Smooth muscle cell (in vitro differentiated cells): Measurements from ENCODE around the gene FAM174C. TPM values are rescaled to one million over a fixed set of nuclear protein-coding genes. Genes with fewer than 3 reads are reported as not detected.

Experiments used
- DNase-seq: peaks from one replicate; lab custom pipeline; 2025; ENCODE audit not compliant: unreplicated experiment; lab: John Stamatoyannopoulos, UW
- H2AFZ ChIP-seq: fragments of 200-600 bp; sonication (generic); 2 replicates; pipeline ENCODE4 v1.6.0; 2016; ENCODE audit warnings: antibody characterized with exemption, low read depth, mild to moderate bottlenecking
- H3F3A ChIP-seq: fragments of 200-600 bp; sonication (generic); 2 replicates; pipeline ENCODE4 v1.6.0; 2017; ENCODE audit warnings: antibody characterized with exemption, low read depth
- H3K27ac ChIP-seq: fragments of 200-600 bp; sonication (generic); 2 replicates; pipeline ENCODE4 v1.5.1; 2016; ENCODE audit warnings: low read depth, mild to moderate bottlenecking
- H3K27me3 ChIP-seq: fragments of 200-600 bp; sonication (generic); 2 replicates; pipeline ENCODE4 v1.6.1; 2016; ENCODE audit warnings: low read depth, mild to moderate bottlenecking
- H3K36me3 ChIP-seq: fragments of 200-600 bp; sonication (generic); 2 replicates; pipeline ENCODE4 v1.5.1; 2016; ENCODE audit warnings: low read depth
- H3K4me1 ChIP-seq: fragments of 200-600 bp; sonication (generic); 2 replicates; pipeline ENCODE4 v1.5.1; 2016; ENCODE audit warnings: low read depth
- H3K4me2 ChIP-seq: fragments of 200-600 bp; sonication (generic); 2 replicates; pipeline ENCODE4 v1.6.0; 2016; ENCODE audit warnings: mild to moderate bottlenecking
- H3K4me3 ChIP-seq: fragments of 200-600 bp; sonication (generic); 2 replicates; pipeline ENCODE4 v1.5.1; 2016; ENCODE audit warnings: mild to moderate bottlenecking
- H3K79me2 ChIP-seq: fragments of 200-600 bp; sonication (generic); 2 replicates; pipeline ENCODE4 v1.6.0; 2016; ENCODE audit warnings: low read depth, mild to moderate bottlenecking
- H3K9ac ChIP-seq: fragments of 200-600 bp; sonication (generic); 2 replicates; pipeline ENCODE4 v1.6.0; 2016; ENCODE audit warnings: low read depth
- H3K9me3 ChIP-seq: fragments of 200-600 bp; sonication (generic); replicated peaks from 2 replicates; pipeline ENCODE4 v1.5.1; 2016; ENCODE audit warnings: low read depth
- H4K20me1 ChIP-seq: fragments of 200-600 bp; sonication (generic); 2 replicates; pipeline ENCODE4 v1.6.0; 2016; ENCODE audit warnings: low read depth
- CTCF ChIP-seq: fragments of 200-600 bp; sonication (generic); IDR thresholded peaks from 2 replicates; pipeline ENCODE4 v1.5.1; 2017; ENCODE audit warnings: borderline replicate concordance, mild to moderate bottlenecking, antibody characterized with exemption; ENCODE audit not compliant: insufficient read depth, poor library complexity, severe bottlenecking
- WGBS: methylation state at CpG from one replicate; pipeline ENCODE4 v1.1.7; 2016; ENCODE audit warnings: low lambda C conversion rate; 5-methylcytosine and 5-hydroxymethylcytosine counted together
- polyA plus RNA-seq: library from polyadenylated mRNA; unstranded; fragments of >200 nt; fragmentation: Nextera tagmentation; extraction: Ambion mirVana; gene quantifications from 2 replicates; pipeline ENCODE4 v1.2.1, GENCODE V29; 2016
- total RNA-seq: library from RNA; depleted of rRNA; stranded (reverse); fragments of >200 nt; gene quantifications from 2 replicates; pipeline ENCODE4 v1.2.3, GENCODE V29; 2014

The FAM174C gene
- total and polyA plus RNA-seq, 2 experiments from 2014 or later, result 41.5 to 75.6 TPM

- peak; percentile 97 for TF ChIP-seq CTCF
- peaks cover 29% of the 10 kb centered on the region for H4K20me1 ChIP-seq
- H3K4me2 ChIP-seq, result peak overlapping the region; percentile 91
- peak; percentile 80 for DNase-seq
- H3K79me2 ChIP-seq, result peaks cover 24% of the 10 kb centered on the region
- no peaks in the 10 kb centered on the region for H3K36me3 ChIP-seq
- H3F3A ChIP-seq, result peaks cover 49% of the 10 kb centered on the region
- H3K4me1 ChIP-seq, result peaks cover 56% of the 10 kb centered on the region
- H2AFZ ChIP-seq, result no peak overlapping the region
- H3K27ac ChIP-seq, result peak overlapping the region; percentile 97
- WGBS, result 2% methylated on average over 55 of the region's 59 CpGs
- no peaks in the 10 kb centered on the region for H3K27me3 ChIP-seq
- H3K4me3 ChIP-seq, result peak overlapping the region; percentile 68
- peak overlapping the region; percentile 80 for H3K9ac ChIP-seq
- no peaks in the 10 kb centered on the region for H3K9me3 ChIP-seq
Measured at GRCh38 chr19:1266916-1267476, 8.3 kb upstream of the FAM174C start.

- H3K27ac ChIP-seq, result peak overlapping the region; percentile 82
Measured at GRCh38 chr19:1267477-1268225, 7.7 kb upstream of the FAM174C start.

GRCh38 chr19:1268226-1269064 lies 6.9 kb upstream of the FAM174C start:
- Histone ChIP-seq H3K79me2 (peaks cover 38% of the 10 kb centered on the region), H3K36me3 (peaks cover 8% of the 10 kb centered on the region), H3K9ac (no peak overlapping the region), H2AFZ (no peak overlapping the region), H3F3A (peaks cover 54% of the 10 kb centered on the region), H4K20me1 (peaks cover 44% of the 10 kb centered on the region), H3K27ac (peak overlapping the region; percentile 82), H3K27me3 (no peaks in the 10 kb centered on the region), H3K4me2 (peak overlapping the region; percentile 91), H3K4me3 (no peak overlapping the region), H3K9me3 (no peaks in the 10 kb centered on the region), H3K4me1 (peaks cover 48% of the 10 kb centered on the region)
- 66% methylated on average over 32 of the region's 40 CpGs for WGBS
- no peak for DNase-seq
- no peak for TF ChIP-seq CTCF

More at GRCh38 chr19:1267477-1268225, 7.7 kb upstream of the FAM174C start:
- 22% methylated on average over 33 of the region's 35 CpGs for WGBS
- peaks cover 49% of the 10 kb centered on the region for H3K4me1 ChIP-seq
- peak overlapping the region; percentile 80 for H3K9ac ChIP-seq
- H3F3A ChIP-seq, result peaks cover 51% of the 10 kb centered on the region
- H3K27me3 ChIP-seq, result no peaks in the 10 kb centered on the region
- no peak for TF ChIP-seq CTCF
- peak overlapping the region; percentile 68 for H3K4me3 ChIP-seq
- H3K4me2 ChIP-seq, result peak overlapping the region; percentile 91
- peaks cover 4% of the 10 kb centered on the region for H3K36me3 ChIP-seq
- peaks cover 36% of the 10 kb centered on the region for H4K20me1 ChIP-seq
- no peaks in the 10 kb centered on the region for H3K9me3 ChIP-seq
- no peak overlapping the region for H2AFZ ChIP-seq
- peak; percentile 41 for DNase-seq
- peaks cover 30% of the 10 kb centered on the region for H3K79me2 ChIP-seq
